HL-60 (cell line): ENCODE data around the gene UGGT1.

Source experiments
- DNase-seq, 2 experiments: peaks; one replicate each; pipeline ENCODE4 v3.0.0-alpha.2; 2010 to 2020; ENCODE audit warnings: low read depth in 1 of 2, low spot score in 1 of 2
- H3K27ac ChIP-seq: fragments of 250-450 bp; sonication (Bioruptor Pico); replicated peaks from 2 replicates; pipeline ENCODE4 v1.5.1; 2020; ENCODE audit warnings: mild to moderate bottlenecking, moderate library complexity
- H3K27me3 ChIP-seq: fragments of 250-450 bp; sonication (Bioruptor Pico); 2 replicates; pipeline ENCODE4 v1.5.1; 2021; ENCODE audit warnings: mild to moderate bottlenecking, moderate library complexity; ENCODE audit not compliant: insufficient read depth, poor library complexity, severe bottlenecking
- H3K4me3 ChIP-seq: replicated peaks from 2 replicates; pipeline ENCODE4 v1.5.1; 2011; ENCODE audit warnings: mild to moderate bottlenecking, control low read depth, low read length; ENCODE audit not compliant: insufficient read depth
- CTCF ChIP-seq: IDR thresholded peaks from one replicate; pipeline ENCODE4 v1.5.1; 2011; ENCODE audit warnings: low read length, control low read depth, inconsistent platforms; ENCODE audit not compliant: insufficient read depth
- GABPA ChIP-seq: IDR thresholded peaks from 2 replicates; pipeline ENCODE4 v1.6.1; 2012; ENCODE audit warnings: low read depth
- POLR2AphosphoS5 ChIP-seq: IDR thresholded peaks from 2 replicates; pipeline ENCODE4 v1.6.1; 2012; ENCODE audit warnings: low read depth
- REST ChIP-seq: IDR thresholded peaks from 2 replicates; pipeline ENCODE4 v1.6.1; 2012; ENCODE audit warnings: low read depth; ENCODE audit not compliant: insufficient replicate concordance
- SPI1 ChIP-seq: IDR thresholded peaks from 2 replicates; pipeline ENCODE4 v1.6.1; 2012; ENCODE audit warnings: low read depth, mild to moderate bottlenecking, borderline replicate concordance

UGGT1 gene

GRCh38 chr2:128197059-128197458 is 106.1 kb downstream of the UGGT1 start:
- no peak for DNase-seq
- Histone ChIP-seq H3K27ac (no peak overlapping the region), H3K4me3 (no peak overlapping the region), H3K27me3 (no peaks in the 10 kb centered on the region)
- TF ChIP-seq REST (no peak), SPI1 (no peak), POLR2AphosphoS5 (no peak), GABPA (no peak), CTCF (no peak)

GRCh38 chr2:128198656-128199055 is 107.7 kb downstream of the UGGT1 start:
- no peak for DNase-seq
- no peak for TF ChIP-seq CTCF
- TF ChIP-seq POLR2AphosphoS5: no peak
- no peak for TF ChIP-seq GABPA
- no peak for TF ChIP-seq REST

GRCh38 chr2:128199141-128199540 is 108.1 kb downstream of the UGGT1 start:
- H3K27me3 ChIP-seq: no peaks in the 10 kb centered on the region
- no peak for DNase-seq
- H3K4me3 ChIP-seq: no peak overlapping the region
- H3K27ac ChIP-seq: no peak overlapping the region
- TF ChIP-seq CTCF (no peak), REST (no peak), POLR2AphosphoS5 (no peak), GABPA (no peak), SPI1 (no peak)

More at GRCh38 chr2:128198656-128199055, 107.7 kb downstream of the UGGT1 start:
- no peak overlapping the region for H3K4me3 ChIP-seq
- no peaks in the 10 kb centered on the region for H3K27me3 ChIP-seq
- H3K27ac ChIP-seq: no peak overlapping the region
